Esophagus squamous epithelium (tissue), 4 donors: ENCODE data around the gene INHA.

ENCODE experiments used
- CTCF ChIP-seq, 6 experiments: fragments of 450-650 bp in 4 of 6; fragments of 200-600 bp in 2 of 6; sonication (generic) in 2 of 6; IDR thresholded peaks; one replicate each; pipeline ENCODE4 v1.5.1; 2016 to 2019; ENCODE audit warnings: antibody characterized with exemption in 6 of 6, mild to moderate bottlenecking in 4 of 6, moderate library complexity in 4 of 6
- POLR2A ChIP-seq, 4 donors: fragments of 450-650 bp; IDR thresholded peaks; one replicate each; pipeline ENCODE4 v1.6.1; 2017; ENCODE audit warnings: antibody characterized with exemption in 4 of 4, mild to moderate bottlenecking in 4 of 4, moderate library complexity in 3 of 4

- TF ChIP-seq POLR2A (IDR thresholded peaks at IDR 0.05) (no peak), CTCF (IDR thresholded peaks at IDR 0.05) (no peak)
These were observed 36.4 kb downstream of the INHA start for GRCh38 chr2:219608399-219608964.
